RCC 7860 (cell line): Measurements from ENCODE around the gene TNNT3.

Experiments used
- DNase-seq: peaks from one replicate; pipeline ENCODE4 v3.0.0-alpha.2; 2015; ENCODE audit warnings: low spot score
- FAIRE-seq: peaks from 2 replicates; lab custom pipeline; 2012; peaks lifted over from hg19 to GRCh38; lab: Jason Lieb, UNC

The TNNT3 gene

GRCh38 chr11:1982873-1983600 is 63.5 kb downstream of the TNNT3 start:
- FAIRE-seq (no peak), DNase-seq (no peak)

GRCh38 chr11:1983601-1983961 is 64.1 kb downstream of the TNNT3 start:
- DNase-seq: no peak
- no peak for FAIRE-seq

- no peak for FAIRE-seq
- DNase-seq: no peak
Observed at GRCh38 chr11:1987024-1987423, 67.5 kb downstream of the TNNT3 start.

- no peak for DNase-seq
- FAIRE-seq: no peak
Observed at GRCh38 chr11:1988174-1988573, 68.7 kb downstream of the TNNT3 start.
